COLO668 (cell line): ENCODE results near the gene RPS29.
"Not testable (repeated sequence)": the region's sequence is repeated elsewhere in the genome, so short reads cannot be mapped to it uniquely, and the experiment has no call there.

Experiments
- DNase-seq: peaks from one replicate; lab custom pipeline; 2025; ENCODE audit not compliant: unreplicated experiment; lab: John Stamatoyannopoulos, UW

RPS29 gene

DNA sequence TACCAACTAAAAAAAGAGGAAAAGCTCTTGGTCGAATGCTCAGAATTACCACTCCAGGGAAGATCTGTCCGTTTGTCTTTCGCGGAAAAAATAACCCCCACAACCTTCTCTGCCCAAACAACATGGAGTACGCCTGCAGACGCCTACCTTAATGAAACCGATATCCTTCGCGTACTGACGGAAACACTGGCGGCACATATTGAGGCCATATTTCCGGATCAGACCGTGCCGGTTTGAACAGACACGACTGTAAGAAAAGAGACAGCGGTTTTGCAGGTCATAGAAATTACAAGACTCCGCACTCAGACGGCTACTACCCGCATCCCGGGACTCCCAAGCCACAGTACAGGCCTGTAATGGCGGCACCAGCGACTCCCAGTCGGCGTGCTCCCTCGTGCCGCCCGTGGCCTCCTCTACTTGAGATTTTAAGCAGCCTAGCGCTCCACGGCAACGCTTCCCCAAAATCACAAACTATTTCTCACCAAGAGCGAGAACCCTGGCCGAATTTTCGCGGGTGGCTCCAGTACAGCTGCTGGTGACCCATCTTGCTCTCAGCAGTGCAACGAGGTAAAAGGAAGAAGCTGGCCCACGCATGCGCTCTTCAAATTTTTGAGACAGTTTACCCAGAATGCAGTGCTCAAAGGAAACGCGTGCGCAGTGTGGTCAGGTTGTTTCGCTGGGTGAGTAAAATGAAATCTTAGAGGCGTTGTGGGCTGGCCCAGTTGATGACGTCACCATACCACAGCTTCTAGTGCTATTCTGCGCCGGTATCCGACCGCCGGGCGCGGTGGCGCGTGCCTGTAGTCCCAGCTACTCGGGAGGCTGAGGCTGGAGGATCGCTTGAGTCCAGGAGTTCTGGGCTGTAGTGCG lies at the start of gene RPS29:
RPS29 (minus strand) TSS at position 578 of the 870 bp plus-strand sequence; CDS start at position 544, 34 bp downstream.
- peak; percentile 98 for DNase-seq

DNA sequence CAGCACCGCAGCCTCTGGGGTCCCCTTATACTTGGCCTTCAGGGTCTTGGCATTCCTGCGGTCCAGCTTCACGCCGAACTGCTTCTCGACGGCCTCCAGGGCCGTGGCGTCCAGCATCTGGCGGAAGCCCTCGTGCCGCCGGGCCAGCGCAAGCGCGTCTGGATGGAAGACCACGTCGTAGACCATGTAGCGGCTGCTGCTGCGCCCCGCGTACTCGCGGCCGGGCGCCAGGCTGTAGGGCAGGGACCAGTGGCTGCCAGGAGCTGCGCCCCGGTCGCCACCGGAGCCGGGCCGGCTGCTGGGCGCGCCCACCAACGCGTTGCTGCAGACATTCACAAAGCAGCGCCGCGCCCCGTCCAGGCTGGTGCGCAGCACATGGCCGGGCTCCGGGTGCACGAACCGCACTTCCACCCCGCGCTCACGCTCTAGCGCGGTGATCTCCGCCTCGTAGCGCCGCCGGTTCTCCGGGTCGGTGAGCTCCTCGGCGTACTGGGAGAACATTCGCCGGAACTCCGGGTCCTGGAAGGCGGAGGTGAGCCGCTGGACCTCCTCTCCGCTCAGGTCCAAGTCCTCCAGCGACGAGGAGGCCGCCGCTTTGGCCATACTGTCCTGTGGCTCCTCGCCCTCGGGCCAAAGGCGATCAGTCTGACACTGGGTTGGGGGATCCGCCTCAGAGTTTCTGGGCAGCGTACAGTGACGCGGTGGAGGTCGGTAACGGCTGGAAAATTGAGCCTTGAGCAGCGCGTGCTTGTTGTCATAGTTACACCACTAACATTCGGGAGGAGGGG lies 48.6 kb upstream of the RPS29 start, which contains the start of gene DNAAF2:
DNAAF2 (minus strand) TSS at position 698 of the 788 bp plus-strand sequence; CDS start at position 603, 95 bp downstream.
- DNase-seq = peak; percentile 84

- peak; percentile 98 for DNase-seq
These were observed 47.7 kb upstream of the RPS29 start for GRCh38 chr14:49633640-49634546.

DNA sequence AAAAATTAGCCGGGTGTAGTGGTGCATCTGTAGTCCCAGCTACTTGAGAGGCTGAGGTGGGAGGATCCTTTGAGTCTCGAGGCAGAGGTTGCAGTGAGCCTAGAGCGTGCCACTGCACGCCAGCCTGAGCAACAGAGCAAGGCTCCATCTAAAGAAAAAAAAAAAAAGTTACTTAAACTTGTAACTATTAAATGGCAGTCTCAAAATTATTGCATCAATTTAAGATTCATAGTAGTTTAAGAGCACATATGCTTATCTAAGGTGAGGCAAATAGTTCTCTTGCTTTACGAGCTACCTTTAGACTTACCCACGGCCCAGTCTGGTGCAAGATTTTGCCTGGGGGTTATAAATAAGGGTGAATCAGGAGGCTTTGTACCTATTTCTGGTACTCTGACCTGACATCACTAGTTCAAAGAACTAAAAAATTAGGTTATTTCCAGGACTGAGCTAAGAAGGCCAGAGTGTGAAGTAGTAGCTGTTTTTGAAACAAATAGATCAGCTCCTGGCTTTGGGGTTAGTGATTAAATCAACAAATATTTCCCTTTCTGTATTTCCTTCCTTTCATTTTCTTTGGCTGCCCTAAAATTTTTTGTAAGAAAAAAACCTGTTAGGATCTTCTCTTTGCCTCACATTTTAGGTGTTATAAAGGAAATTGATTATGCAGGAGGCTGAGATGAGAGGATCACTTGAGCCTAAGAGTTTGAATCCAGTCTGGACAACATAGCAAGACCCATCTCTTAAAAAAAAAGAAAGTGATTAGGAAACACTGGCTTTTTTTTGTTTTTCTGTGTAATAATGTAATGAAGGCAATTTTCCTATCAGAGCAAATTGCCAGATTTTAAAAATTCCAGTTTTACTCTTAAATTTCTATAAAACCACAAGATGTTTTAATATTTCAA lies 38.0 kb upstream of the RPS29 start:
- DNase-seq = no peak

GRCh38 chr14:49623387-49623786 lies 37.2 kb upstream of the RPS29 start:
- no peak for DNase-seq

DNA sequence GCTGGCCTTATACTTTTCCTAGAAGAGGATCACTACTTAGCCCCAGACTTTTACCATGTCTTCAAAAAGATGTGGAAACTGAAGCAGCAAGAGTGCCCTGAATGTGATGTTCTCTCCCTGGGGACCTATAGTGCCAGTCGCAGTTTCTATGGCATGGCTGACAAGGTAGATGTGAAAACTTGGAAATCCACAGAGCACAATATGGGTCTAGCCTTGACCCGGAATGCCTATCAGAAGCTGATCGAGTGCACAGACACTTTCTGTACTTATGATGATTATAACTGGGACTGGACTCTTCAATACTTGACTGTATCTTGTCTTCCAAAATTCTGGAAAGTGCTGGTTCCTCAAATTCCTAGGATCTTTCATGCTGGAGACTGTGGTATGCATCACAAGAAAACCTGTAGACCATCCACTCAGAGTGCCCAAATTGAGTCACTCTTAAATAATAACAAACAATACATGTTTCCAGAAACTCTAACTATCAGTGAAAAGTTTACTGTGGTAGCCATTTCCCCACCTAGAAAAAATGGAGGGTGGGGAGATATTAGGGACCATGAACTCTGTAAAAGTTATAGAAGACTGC lies 35.9 kb upstream of the RPS29 start:
- no peak for DNase-seq

GRCh38 chr14:49621114-49621881 lies 35.1 kb upstream of the RPS29 start:
- DNase-seq = peak; percentile 89

- peak; percentile 99 for DNase-seq
These were observed 34.3 kb upstream of the RPS29 start, which contains the start of the genes MGAT2 and RPL36AL for GRCh38 chr14:49620182-49621113. Gene MGAT2, plus strand, starts transcription at chr14:49620799. Its CDS starts 470 bp downstream, at chr14:49621269. Gene RPL36AL, minus strand, starts transcription at chr14:49620626. Its CDS starts 1,522 bp downstream, at chr14:49619104.

DNA sequence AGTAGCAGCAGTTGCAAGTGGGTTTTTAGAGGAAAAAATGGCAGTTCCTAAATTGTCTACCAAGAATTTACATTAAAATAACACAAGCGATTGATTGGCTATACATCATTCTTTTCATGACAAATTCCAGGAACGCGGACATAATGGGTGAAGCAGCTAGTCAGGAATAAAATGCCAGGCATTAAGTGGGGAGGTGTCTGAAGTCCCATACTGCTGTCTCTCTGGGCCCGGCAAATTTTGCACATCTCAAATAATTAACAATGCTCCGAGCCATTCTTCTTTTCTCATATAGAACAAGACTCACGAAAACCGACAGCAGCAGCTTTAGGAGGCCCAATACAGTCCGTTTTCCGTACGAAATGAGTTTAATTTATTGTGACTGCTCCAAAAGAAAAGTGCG lies 33.5 kb upstream of the RPS29 start:
- DNase-seq = no peak

- not testable (repeated sequence) for DNase-seq
These were observed 33.1 kb upstream of the RPS29 start for GRCh38 chr14:49619273-49619672.

DNA sequence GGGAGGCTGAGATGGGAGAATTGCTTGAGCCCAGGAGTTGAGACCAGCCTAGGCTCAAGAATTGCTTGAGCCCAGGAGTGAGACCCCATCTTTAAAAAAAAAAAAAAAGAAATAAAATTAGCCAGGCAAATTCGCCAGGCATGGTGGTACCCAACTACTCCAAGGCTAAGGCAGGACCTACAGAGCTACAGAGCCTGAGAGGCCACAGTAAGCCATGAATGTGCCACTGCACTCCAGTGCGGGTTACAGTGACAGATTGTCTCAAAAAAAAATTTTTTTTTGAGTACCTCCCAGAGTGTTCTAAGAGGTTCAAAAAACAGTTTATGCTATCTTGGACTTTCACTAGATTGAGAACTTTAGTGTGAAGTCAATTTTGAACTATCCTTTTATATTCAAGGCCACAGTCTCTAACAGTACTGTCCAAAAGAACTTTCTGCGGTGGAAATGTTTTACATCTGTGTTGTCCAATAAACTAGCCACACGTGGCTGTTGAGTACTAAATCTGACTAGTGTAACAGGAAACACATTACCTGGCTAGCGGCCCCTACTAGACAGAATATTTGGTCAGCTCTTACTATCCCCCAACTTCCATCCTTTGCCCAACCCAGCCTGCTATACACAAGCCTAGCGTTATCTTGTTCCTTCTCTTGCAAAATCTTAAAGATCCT lies 31.8 kb upstream of the RPS29 start:
- DNase-seq = no peak

- DNase-seq = no peak
These were observed 29.6 kb upstream of the RPS29 start for GRCh38 chr14:49615776-49616175.

- no peak for DNase-seq
These were observed 28.0 kb upstream of the RPS29 start for GRCh38 chr14:49614196-49614595.

GRCh38 chr14:49612671-49613070 lies 26.5 kb upstream of the RPS29 start:
- no peak for DNase-seq

- DNase-seq = no peak
These were observed 26.1 kb upstream of the RPS29 start for GRCh38 chr14:49612251-49612650.

- DNase-seq = no peak
These were observed 21.4 kb upstream of the RPS29 start for GRCh38 chr14:49607583-49607982.
